OCI-LY1 (cell line): ENCODE measurements around the gene MAP1A.

Experiments used
- H2AFZ ChIP-seq: fragments of 200-600 bp; sonication (generic), shearing (Covaris generic); 2 replicates; pipeline ENCODE4 v1.6.0; 2014; ENCODE audit warnings: antibody characterized with exemption, mild to moderate bottlenecking, low read length
- H3F3A ChIP-seq: fragments of 200-600 bp; sonication (generic), shearing (Covaris generic); 2 replicates; pipeline ENCODE4 v1.6.0; 2014; ENCODE audit warnings: mild to moderate bottlenecking, antibody characterized with exemption, low read length, moderate library complexity; ENCODE audit not compliant: insufficient read depth
- H3K27ac ChIP-seq: fragments of 200-600 bp; sonication (generic); 2 replicates; pipeline ENCODE4 v1.5.1; 2014; ENCODE audit warnings: low read length, mixed run types, mild to moderate bottlenecking, low read depth; ENCODE audit not compliant: poor library complexity, severe bottlenecking
- H3K27me3 ChIP-seq: fragments of 200-600 bp; sonication (generic); 2 replicates; pipeline ENCODE4 v1.6.0; 2014; ENCODE audit warnings: antibody characterized with exemption, mild to moderate bottlenecking, low read length, moderate library complexity; ENCODE audit not compliant: insufficient read depth
- H3K36me3 ChIP-seq: fragments of 200-600 bp; sonication (generic); 2 replicates; pipeline ENCODE4 v1.6.1; 2014; ENCODE audit warnings: mild to moderate bottlenecking, antibody characterized with exemption, low read length, moderate library complexity, mixed read lengths; ENCODE audit not compliant: insufficient read depth
- H3K4me1 ChIP-seq: fragments of 200-600 bp; sonication (generic); 2 replicates; pipeline ENCODE4 v1.5.1; 2014; ENCODE audit warnings: mild to moderate bottlenecking, low read length, moderate library complexity; ENCODE audit not compliant: insufficient read depth, severe bottlenecking
- H3K4me2 ChIP-seq: fragments of 200-600 bp; sonication (generic), shearing (Covaris generic); 2 replicates; pipeline ENCODE4 v1.6.1; 2014; ENCODE audit warnings: low read length
- H3K4me3 ChIP-seq: fragments of 200-600 bp; sonication (generic); 2 replicates; pipeline ENCODE4 v1.5.1; 2014; ENCODE audit warnings: low read length, low read depth, mild to moderate bottlenecking, mixed read lengths; ENCODE audit not compliant: poor library complexity, severe bottlenecking
- H3K79me2 ChIP-seq: fragments of 200-600 bp; shearing (Covaris generic); 2 replicates; pipeline ENCODE4 v1.6.1; 2016; ENCODE audit warnings: mixed run types, low read length, mixed read lengths; ENCODE audit not compliant: insufficient read depth
- H3K9ac ChIP-seq: fragments of 200-600 bp; sonication (generic), shearing (Covaris generic); 2 replicates; pipeline ENCODE4 v1.6.1; 2014; ENCODE audit warnings: mild to moderate bottlenecking, low read length, mixed read lengths
- H3K9me2 ChIP-seq: fragments of 200-600 bp; sonication (generic), shearing (Covaris generic); 2 replicates; pipeline ENCODE4 v1.6.1; 2014; ENCODE audit warnings: low read depth, mild to moderate bottlenecking, low read length, mixed read lengths
- H3K9me3 ChIP-seq: fragments of 200-600 bp; shearing (Covaris generic); 2 replicates; pipeline ENCODE4 v1.6.1; 2014; ENCODE audit warnings: low read length, mixed read lengths
- H4K20me1 ChIP-seq: fragments of 200-600 bp; sonication (generic), shearing (Covaris generic); 2 replicates; pipeline ENCODE4 v1.6.0; 2016; ENCODE audit warnings: mild to moderate bottlenecking, low read length; ENCODE audit not compliant: insufficient read depth
- EZH2 ChIP-seq: fragments of 200-600 bp; sonication (generic), shearing (Covaris generic); IDR thresholded peaks from 2 replicates; pipeline ENCODE4 v1.8.0; 2017; ENCODE audit warnings: borderline replicate concordance, mixed run types, mild to moderate bottlenecking, antibody characterized with exemption, low read length, moderate library complexity, mixed read lengths
- TF ChIP-seq, protein P1 (sequence below): fragments of 200-600 bp; sonication (generic), shearing (Covaris generic); IDR thresholded peaks from 2 replicates; pipeline ENCODE4 v1.5.1; 2017; ENCODE audit warnings: mild to moderate bottlenecking, antibody characterized with exemption, low read length, moderate library complexity, mixed read lengths

The MAP1A gene

DNA sequence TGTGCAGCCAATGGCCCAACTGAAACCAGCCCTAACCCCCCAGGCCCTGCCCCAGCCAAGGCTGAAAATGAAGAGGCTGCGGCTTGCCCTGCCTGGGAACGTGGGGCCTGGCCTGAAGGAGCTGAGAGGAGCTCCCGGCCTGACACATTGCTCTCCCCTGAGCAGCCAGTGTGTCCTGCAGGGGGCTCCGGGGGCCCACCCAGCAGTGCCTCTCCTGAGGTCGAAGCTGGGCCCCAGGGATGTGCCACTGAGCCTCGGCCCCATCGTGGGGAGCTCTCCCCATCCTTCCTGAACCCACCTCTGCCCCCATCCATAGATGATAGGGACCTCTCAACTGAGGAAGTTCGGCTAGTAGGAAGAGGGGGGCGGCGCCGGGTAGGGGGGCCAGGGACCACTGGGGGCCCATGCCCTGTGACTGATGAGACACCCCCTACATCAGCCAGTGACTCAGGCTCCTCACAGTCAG is 11.2 kb downstream of the MAP1A start:
- H3K27ac ChIP-seq, result no peak overlapping the region
- no peaks in the 10 kb centered on the region for H3K9me2 ChIP-seq
- H3K4me3 ChIP-seq, result no peak overlapping the region
- H3K27me3 ChIP-seq, result no peaks in the 10 kb centered on the region
- H3K9ac ChIP-seq, result no peak overlapping the region
- TF ChIP-seq, protein P1, sequence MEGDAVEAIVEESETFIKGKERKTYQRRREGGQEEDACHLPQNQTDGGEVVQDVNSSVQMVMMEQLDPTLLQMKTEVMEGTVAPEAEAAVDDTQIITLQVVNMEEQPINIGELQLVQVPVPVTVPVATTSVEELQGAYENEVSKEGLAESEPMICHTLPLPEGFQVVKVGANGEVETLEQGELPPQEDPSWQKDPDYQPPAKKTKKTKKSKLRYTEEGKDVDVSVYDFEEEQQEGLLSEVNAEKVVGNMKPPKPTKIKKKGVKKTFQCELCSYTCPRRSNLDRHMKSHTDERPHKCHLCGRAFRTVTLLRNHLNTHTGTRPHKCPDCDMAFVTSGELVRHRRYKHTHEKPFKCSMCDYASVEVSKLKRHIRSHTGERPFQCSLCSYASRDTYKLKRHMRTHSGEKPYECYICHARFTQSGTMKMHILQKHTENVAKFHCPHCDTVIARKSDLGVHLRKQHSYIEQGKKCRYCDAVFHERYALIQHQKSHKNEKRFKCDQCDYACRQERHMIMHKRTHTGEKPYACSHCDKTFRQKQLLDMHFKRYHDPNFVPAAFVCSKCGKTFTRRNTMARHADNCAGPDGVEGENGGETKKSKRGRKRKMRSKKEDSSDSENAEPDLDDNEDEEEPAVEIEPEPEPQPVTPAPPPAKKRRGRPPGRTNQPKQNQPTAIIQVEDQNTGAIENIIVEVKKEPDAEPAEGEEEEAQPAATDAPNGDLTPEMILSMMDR, result no peak
- TF ChIP-seq EZH2, result no peak
- H3K79me2 ChIP-seq, result no peaks in the 10 kb centered on the region
- no peaks in the 10 kb centered on the region for H3K9me3 ChIP-seq
- no peaks in the 10 kb centered on the region for H4K20me1 ChIP-seq
- no peak overlapping the region for H2AFZ ChIP-seq
- H3F3A ChIP-seq, result no peaks in the 10 kb centered on the region
- peaks cover 4% of the 10 kb centered on the region; the same call in 1 of the 2 replicates for H3K36me3 ChIP-seq
- no peaks in the 10 kb centered on the region for H3K4me1 ChIP-seq
- no peak overlapping the region for H3K4me2 ChIP-seq

GRCh38 chr15:43529141-43529540 is 11.7 kb downstream of the MAP1A start:
- Histone ChIP-seq H3K9me3 (no peaks in the 10 kb centered on the region), H3K9me2 (no peaks in the 10 kb centered on the region), H3K36me3 (peaks cover 4% of the 10 kb centered on the region; the same call in 1 of the 2 replicates), H3K27ac (no peak overlapping the region), H3K9ac (no peak overlapping the region), H3K4me1 (no peaks in the 10 kb centered on the region), H3K4me3 (no peak overlapping the region), H4K20me1 (no peaks in the 10 kb centered on the region), H2AFZ (no peak overlapping the region), H3K4me2 (no peak overlapping the region), H3F3A (no peaks in the 10 kb centered on the region), H3K27me3 (no peaks in the 10 kb centered on the region), H3K79me2 (no peaks in the 10 kb centered on the region)
- no peak for TF ChIP-seq EZH2
- TF ChIP-seq, protein P1, result no peak

- Histone ChIP-seq H3K9me2 (no peaks in the 10 kb centered on the region), H3K27me3 (no peaks in the 10 kb centered on the region), H3K4me3 (no peak overlapping the region), H3K27ac (no peak overlapping the region), H3F3A (no peaks in the 10 kb centered on the region), H3K4me1 (no peaks in the 10 kb centered on the region), H3K9me3 (no peaks in the 10 kb centered on the region), H4K20me1 (no peaks in the 10 kb centered on the region), H3K9ac (no peak overlapping the region), H3K4me2 (no peak overlapping the region), H2AFZ (no peak overlapping the region), H3K79me2 (no peaks in the 10 kb centered on the region), H3K36me3 (peaks cover 3% of the 10 kb centered on the region; the same call in 1 of the 2 replicates)
- no peak for TF ChIP-seq EZH2
- TF ChIP-seq, protein P1, result no peak
These were observed 12.4 kb downstream of the MAP1A start for GRCh38 chr15:43529587-43530345.
